HAP-1 (cell line): Measurements from ENCODE around the gene CHMP4B.
A peak's percentile ranks its signal among the peaks of the same experiment; 100 is the strongest.

Source experiments
- DNase-seq, 2 experiments: peaks; one replicate each; pipeline ENCODE4 v3.0.0-alpha.2; 2016 to 2020; ENCODE audit warnings: low spot score in 2 of 2
- H3K27me3 ChIP-seq: fragments of 250-450 bp; sonication (Bioruptor Pico); 2 replicates; pipeline ENCODE4 v1.5.1; 2020; ENCODE audit warnings: low read depth, mild to moderate bottlenecking, moderate library complexity
- H3K36me3 ChIP-seq: fragments of 250-450 bp; sonication (Bioruptor Pico); replicated peaks from 2 replicates; pipeline ENCODE4 v1.5.1; 2020; ENCODE audit warnings: mild to moderate bottlenecking
- H3K4me1 ChIP-seq: fragments of 250-450 bp; sonication (Bioruptor Pico); 2 replicates; pipeline ENCODE4 v1.5.1; 2020; ENCODE audit warnings: mild to moderate bottlenecking
- H3K4me3 ChIP-seq: fragments of 250-450 bp; sonication (Bioruptor Pico); 2 replicates; pipeline ENCODE4 v1.5.1; 2020; ENCODE audit warnings: mild to moderate bottlenecking, moderate library complexity
- H3K9me3 ChIP-seq: fragments of 250-450 bp; sonication (Bioruptor Pico); 2 replicates; pipeline ENCODE4 v1.5.1; 2020; ENCODE audit warnings: mild to moderate bottlenecking, moderate library complexity
- in situ Hi-C: fragments of 300-500 bp; cut with MboI; formaldehyde crosslinking; loops from 3 replicates; pipeline ENCODE4 v1.14.3; 2020; ENCODE audit warnings: low sequenced_read_pairs, inconsistent platforms, mixed read lengths

Gene CHMP4B

GRCh38 chr20:33829636-33830035 is 18.5 kb downstream of the CHMP4B start:
- in situ Hi-C loops, result no loop called here
- Histone ChIP-seq H3K4me1 (peaks cover 12% of the 10 kb centered on the region), H3K4me3 (no peak overlapping the region), H3K9me3 (no peaks in the 10 kb centered on the region), H3K27me3 (no peaks in the 10 kb centered on the region), H3K36me3 (peaks cover 3% of the 10 kb centered on the region; the same call in 1 of the 2 replicates)
- no peak for DNase-seq

DNA sequence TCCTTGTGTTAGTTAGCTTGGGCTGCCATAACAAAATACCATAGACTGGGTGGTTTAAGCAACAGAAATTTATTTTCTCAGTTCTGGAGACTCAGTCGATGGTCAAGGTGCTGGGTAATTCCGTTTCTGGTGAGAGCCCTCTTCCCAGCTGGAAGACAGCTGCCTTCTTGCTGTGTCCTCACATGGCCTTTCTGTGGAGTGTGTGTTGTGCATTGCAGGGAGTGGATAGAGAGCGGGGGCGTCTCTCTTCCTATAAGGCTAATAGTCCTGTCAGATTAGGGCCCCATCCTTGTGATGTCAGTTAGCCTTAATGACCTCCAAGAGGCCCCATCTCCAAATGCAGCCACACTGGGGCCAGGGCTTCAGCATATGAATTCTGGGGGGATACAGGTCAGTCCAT is 19.2 kb downstream of the CHMP4B start:
- no peak overlapping the region for H3K4me3 ChIP-seq
- peak in 1 of 2 experiments; percentile 50 for DNase-seq
- no peaks in the 10 kb centered on the region for H3K27me3 ChIP-seq
- peaks cover 3% of the 10 kb centered on the region; the same call in 1 of the 2 replicates for H3K36me3 ChIP-seq
- no peaks in the 10 kb centered on the region for H3K9me3 ChIP-seq
- in situ Hi-C loops, result no loop called here
- peaks cover 12% of the 10 kb centered on the region for H3K4me1 ChIP-seq

DNA sequence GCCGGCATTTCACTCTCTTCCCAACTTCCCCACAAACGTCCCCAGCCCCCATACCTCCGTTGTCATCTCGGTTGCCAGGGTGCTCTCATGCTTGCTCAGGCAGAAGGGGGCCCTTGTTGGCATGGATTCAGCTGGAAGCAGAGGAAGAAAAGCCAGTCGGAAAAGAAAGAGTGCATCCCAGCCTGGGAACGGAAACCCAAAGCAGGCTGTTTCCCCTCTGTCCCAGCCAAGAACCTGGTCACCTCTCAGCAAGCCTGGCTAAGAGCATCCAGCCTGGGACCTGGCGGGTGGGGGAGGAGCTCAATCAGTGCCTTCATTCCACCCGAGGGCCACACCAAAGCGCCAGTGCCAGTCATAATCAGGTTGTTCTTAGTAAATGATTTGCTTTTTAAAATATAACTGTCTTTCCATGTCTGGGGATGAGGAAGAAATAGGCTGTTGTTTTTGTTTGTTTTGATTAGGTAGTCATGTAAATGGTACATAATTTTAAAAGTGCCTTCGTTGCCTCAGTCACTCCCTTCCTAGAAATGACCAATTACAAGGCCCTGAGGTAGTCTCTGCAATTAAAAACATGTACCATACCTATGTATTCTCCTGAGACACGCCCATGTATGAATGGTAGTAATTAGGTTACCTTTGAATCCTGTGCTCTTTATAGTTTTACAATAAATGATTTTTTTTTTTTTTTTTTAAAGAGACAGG is 21.1 kb downstream of the CHMP4B start:
- no peak for DNase-seq
- Histone ChIP-seq H3K9me3 (0 out of 2 replicates have a peak, but pooled peaks cover 2% of the 10 kb centered on the region), H3K4me1 (peaks cover 12% of the 10 kb centered on the region), H3K4me3 (no peak overlapping the region), H3K27me3 (no peaks in the 10 kb centered on the region), H3K36me3 (peaks cover 3% of the 10 kb centered on the region; the same call in 1 of the 2 replicates)
- in situ Hi-C loops, result no loop called here

DNA sequence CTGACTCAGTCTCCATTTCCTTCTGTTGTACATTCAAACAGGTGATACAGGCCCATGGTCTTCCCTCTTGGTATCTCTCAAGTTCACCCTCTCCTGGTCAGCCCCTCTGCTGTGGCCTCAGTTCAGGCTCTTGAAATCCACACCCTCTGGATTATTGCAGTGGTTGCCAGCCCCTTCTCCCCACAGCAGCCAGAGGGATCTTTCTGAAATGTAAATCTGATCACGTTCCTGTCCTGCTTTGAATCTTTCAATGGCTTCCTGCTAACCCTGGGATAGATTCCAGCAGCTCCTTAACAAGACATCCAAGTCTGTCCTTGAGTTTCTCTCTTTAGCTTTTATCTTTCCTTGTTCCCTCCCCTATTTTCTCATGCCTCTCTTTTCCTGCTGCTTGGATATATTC is 22.2 kb downstream of the CHMP4B start:
- no peak overlapping the region for H3K4me3 ChIP-seq
- no peak for DNase-seq
- peaks cover 3% of the 10 kb centered on the region; the same call in 1 of the 2 replicates for H3K36me3 ChIP-seq
- 0 out of 2 replicates have a peak, but pooled peaks cover 2% of the 10 kb centered on the region for H3K9me3 ChIP-seq
- in situ Hi-C loops, result no loop called here
- H3K27me3 ChIP-seq, result no peaks in the 10 kb centered on the region
- H3K4me1 ChIP-seq, result peaks cover 16% of the 10 kb centered on the region

GRCh38 chr20:33835615-33836172 is 24.5 kb downstream of the CHMP4B start:
- in situ Hi-C loops, result no loop called here
- H3K36me3 ChIP-seq, result no peaks in the 10 kb centered on the region; the same call in 1 of the 2 replicates
- H3K27me3 ChIP-seq, result no peaks in the 10 kb centered on the region
- H3K4me1 ChIP-seq, result peaks cover 4% of the 10 kb centered on the region
- no peak overlapping the region for H3K4me3 ChIP-seq
- DNase-seq, result no peak
- 0 out of 2 replicates have a peak, but pooled peaks cover 2% of the 10 kb centered on the region for H3K9me3 ChIP-seq

GRCh38 chr20:33836277-33836676 is 25.1 kb downstream of the CHMP4B start:
- no peak for DNase-seq
- in situ Hi-C loops, result no loop called here
- Histone ChIP-seq H3K36me3 (no peaks in the 10 kb centered on the region; the same call in 1 of the 2 replicates), H3K4me3 (no peak overlapping the region), H3K4me1 (peaks cover 4% of the 10 kb centered on the region), H3K9me3 (0 out of 2 replicates have a peak, but pooled peaks cover 2% of the 10 kb centered on the region), H3K27me3 (no peaks in the 10 kb centered on the region)

GRCh38 chr20:33837096-33837830 is 26.1 kb downstream of the CHMP4B start:
- Histone ChIP-seq H3K4me3 (no peak overlapping the region), H3K4me1 (peaks cover 4% of the 10 kb centered on the region), H3K27me3 (no peaks in the 10 kb centered on the region), H3K9me3 (0 out of 2 replicates have a peak, but pooled peaks cover 2% of the 10 kb centered on the region), H3K36me3 (no peaks in the 10 kb centered on the region; the same call in 1 of the 2 replicates)
- in situ Hi-C loops, result no loop called here
- DNase-seq, result no peak

GRCh38 chr20:33838035-33838864 is 27.1 kb downstream of the CHMP4B start:
- no peak for DNase-seq
- Histone ChIP-seq H3K4me1 (peaks cover 8% of the 10 kb centered on the region), H3K36me3 (no peaks in the 10 kb centered on the region; the same call in 1 of the 2 replicates), H3K4me3 (no peak overlapping the region), H3K27me3 (no peaks in the 10 kb centered on the region), H3K9me3 (0 out of 2 replicates have a peak, but pooled peaks cover 2% of the 10 kb centered on the region)
- in situ Hi-C loops, result no loop called here

DNA sequence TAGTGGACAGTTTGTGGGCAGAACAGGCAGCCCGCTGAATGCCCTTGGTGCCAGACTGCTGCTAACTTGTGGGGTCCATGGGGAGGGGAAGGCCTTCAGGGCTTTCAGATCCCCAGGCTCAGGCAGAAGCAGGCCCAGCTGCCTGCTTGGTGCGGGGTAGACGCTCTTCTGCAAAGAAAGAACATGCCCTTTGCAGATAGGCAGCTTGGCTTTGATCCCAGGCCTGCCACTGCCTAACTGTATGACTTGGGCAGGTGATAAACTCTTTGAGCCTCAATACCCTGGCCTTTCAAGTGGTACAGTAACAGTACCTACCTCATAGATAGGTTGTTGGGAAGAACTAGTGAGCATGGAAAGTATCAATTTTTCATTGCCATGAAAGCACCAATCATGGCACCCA is 28.4 kb downstream of the CHMP4B start:
- Histone ChIP-seq H3K27me3 (no peaks in the 10 kb centered on the region), H3K36me3 (no peaks in the 10 kb centered on the region), H3K4me3 (no peak overlapping the region), H3K9me3 (0 out of 2 replicates have a peak, but pooled peaks cover 2% of the 10 kb centered on the region), H3K4me1 (peaks cover 9% of the 10 kb centered on the region)
- in situ Hi-C loops, result no loop called here
- DNase-seq, result no peak

GRCh38 chr20:33840160-33840559 is 29.0 kb downstream of the CHMP4B start:
- Histone ChIP-seq H3K4me3 (no peak overlapping the region), H3K27me3 (no peaks in the 10 kb centered on the region), H3K9me3 (0 out of 2 replicates have a peak, but pooled peaks cover 2% of the 10 kb centered on the region), H3K36me3 (no peaks in the 10 kb centered on the region), H3K4me1 (peaks cover 9% of the 10 kb centered on the region)
- DNase-seq, result no peak
- in situ Hi-C loops, result no loop called here

- Histone ChIP-seq H3K4me1 (peaks cover 15% of the 10 kb centered on the region), H3K9me3 (0 out of 2 replicates have a peak, but pooled peaks cover 2% of the 10 kb centered on the region), H3K4me3 (no peak overlapping the region), H3K36me3 (no peaks in the 10 kb centered on the region), H3K27me3 (no peaks in the 10 kb centered on the region)
- no peak for DNase-seq
- in situ Hi-C loops, result no loop called here
These were observed 29.7 kb downstream of the CHMP4B start for GRCh38 chr20:33840759-33841435.

DNA sequence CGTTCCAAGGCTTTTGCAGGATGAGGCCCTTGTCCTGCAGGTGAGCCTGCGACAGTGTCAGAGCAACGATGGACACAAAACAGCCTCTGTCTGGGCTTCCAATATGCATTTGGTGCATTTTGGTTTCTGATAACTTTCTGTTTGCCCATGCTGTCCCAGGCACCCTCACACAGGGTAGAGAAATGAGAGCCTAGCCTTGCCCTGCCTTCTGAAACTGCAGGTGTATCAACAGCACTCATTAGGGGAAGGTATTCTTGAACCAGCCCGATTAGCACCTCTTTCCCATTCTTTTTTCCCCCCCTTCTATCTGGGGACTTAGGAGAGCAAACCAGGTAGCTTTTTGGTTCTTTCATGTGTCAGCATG is 30.3 kb downstream of the CHMP4B start:
- no peaks in the 10 kb centered on the region for H3K9me3 ChIP-seq
- H3K4me1 ChIP-seq, result peaks cover 20% of the 10 kb centered on the region
- H3K27me3 ChIP-seq, result no peaks in the 10 kb centered on the region
- H3K4me3 ChIP-seq, result no peak overlapping the region
- no peak for DNase-seq
- no peaks in the 10 kb centered on the region for H3K36me3 ChIP-seq
- in situ Hi-C loops, result no loop called here

DNA sequence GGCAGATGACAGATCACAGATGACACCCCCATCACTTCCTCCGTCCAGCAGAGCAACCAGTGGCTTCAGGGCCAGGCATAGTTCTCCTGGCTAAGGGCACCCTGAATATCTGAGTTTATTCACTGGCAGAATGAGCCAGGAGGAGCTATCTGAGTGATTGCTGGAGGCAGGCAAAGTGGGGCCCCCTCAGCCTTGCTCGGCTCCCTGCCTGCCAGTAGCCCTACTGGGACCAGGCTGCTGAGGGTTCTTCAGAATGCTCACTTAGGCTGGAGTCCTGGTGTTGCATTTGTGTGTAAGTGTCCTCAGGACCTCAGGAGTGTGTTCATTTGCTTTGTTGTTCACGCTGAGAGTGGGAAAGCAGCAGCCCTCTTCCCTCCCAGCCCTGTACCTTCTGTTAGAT is 31.2 kb downstream of the CHMP4B start:
- no peak for DNase-seq
- peaks cover 28% of the 10 kb centered on the region for H3K4me1 ChIP-seq
- H3K36me3 ChIP-seq, result no peaks in the 10 kb centered on the region
- in situ Hi-C loops, result no loop called here
- no peaks in the 10 kb centered on the region for H3K27me3 ChIP-seq
- no peaks in the 10 kb centered on the region for H3K9me3 ChIP-seq
- H3K4me3 ChIP-seq, result no peak overlapping the region
